GM18517 (cell line): ENCODE data around the gene APLP1.
A peak's percentile ranks its signal among the peaks of the same experiment; 100 is the strongest.
"Not testable (repeated sequence)": the region's sequence is repeated elsewhere in the genome, so short reads cannot be mapped to it uniquely, and the experiment has no call there.

Experiments used
- ATAC-seq: cut with Tn5 transposase; IDR thresholded peaks from one replicate; pipeline ENCODE4 v1.9.1; 2021; ENCODE audit warnings: mild to moderate bottlenecking, moderate library complexity; ENCODE audit not compliant: unreplicated experiment

APLP1 gene

DNA sequence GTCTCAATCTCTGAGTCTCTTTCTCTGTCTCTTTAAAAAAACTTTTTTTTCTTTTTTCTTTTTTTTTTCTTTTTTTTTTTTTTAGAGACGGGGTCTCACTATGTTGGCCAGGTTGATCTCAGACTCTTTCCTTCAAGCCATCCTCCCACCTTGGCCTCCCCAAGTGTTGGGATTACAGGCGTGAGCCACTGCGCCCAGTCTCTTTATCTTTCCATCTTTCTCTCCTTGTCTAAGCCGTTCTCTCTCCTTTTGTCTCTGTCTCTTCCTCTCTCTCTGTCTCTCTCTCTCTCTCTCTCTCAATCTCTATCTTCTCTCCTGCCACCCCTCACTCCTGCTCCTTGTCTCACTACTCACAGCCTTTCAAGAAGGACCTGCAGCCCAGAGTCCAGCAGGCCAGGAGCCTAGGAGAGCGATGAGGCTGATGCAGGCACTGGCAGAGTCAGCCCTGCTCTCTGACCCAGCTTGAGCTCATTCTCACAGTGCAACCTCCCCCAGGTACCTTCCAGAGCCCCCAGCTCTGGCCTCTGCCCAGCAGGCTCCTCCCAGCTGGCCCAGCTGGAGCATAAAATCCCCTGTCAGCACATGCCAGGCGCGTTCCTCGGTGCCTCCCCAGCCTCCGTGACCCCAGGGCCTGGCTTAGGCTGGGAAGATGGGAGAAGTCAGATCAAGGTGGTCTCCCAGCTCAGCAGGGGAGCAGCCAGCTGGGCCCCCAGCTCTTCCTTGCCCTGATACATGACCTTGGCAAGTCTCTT is 16.2 kb upstream of the APLP1 start, which contains the start of gene NPHS1:
Gene NPHS1 (minus strand): TSS at position 476 of the 752 bp plus-strand sequence. CDS start 667 bp downstream, outside the sequence.
- no peak for ATAC-seq

DNA sequence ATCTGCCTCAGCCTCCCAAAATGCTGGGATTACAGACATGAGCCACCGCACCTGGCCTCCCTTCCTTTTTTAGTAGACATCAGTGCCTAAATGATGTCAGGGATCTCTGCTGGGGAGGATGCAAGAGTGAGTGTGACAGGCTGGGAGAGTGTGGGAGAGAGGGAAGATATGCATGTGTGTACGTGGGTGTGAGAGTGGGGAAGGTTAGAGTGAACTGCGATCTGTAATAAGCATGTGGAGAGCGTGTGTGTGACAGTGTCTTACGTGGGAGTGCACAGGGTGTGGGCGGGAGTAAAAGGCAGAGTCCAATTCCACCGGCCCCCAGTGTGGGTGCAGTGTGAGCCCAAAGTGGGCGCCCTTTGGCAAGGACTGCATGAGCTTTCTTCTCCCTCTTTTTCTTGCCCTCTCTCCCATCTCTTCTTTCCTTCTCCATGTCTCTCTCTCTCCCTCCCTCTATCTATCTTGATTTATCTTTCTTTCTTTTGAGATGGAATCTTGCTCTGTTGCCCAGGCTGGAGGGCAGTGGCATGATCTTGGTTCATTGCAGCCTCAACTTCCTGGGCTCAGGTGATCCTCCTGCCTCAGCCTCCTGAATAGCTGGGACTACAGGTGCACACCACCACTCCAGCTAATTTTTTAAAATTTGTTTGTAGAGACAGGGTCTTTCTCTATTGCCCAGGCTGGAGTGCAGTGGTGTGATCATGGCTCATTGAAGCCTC is 15.2 kb upstream of the APLP1 start:
- ATAC-seq = no peak

DNA sequence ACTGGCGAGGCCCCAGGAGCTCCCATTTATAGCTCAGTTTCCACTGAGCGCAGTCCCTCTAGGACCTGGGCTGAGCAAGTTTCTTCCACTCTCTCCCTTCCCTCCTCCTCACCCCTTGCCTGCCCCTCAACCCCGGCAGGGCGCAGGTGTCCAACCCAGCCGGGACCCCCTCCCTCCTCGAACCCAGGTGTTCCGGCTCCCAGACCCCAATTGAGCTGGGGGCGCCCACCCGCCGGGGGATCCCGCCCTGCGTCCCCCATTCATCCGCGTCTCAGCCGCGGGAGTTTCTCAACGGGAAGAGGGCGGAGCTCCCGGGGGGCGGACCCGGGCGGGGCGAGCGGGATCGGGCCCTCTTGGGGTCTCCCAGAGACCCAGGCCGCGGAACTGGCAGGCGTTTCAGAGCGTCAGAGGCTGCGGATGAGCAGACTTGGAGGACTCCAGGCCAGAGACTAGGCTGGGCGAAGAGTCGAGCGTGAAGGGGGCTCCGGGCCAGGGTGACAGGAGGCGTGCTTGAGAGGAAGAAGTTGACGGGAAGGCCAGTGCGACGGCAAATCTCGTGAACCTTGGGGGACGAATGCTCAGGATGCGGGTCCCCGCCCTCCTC is 11.7 kb upstream of the APLP1 start, which contains the start of gene KIRREL2:
Gene KIRREL2 (plus strand): TSS at position 366 of the 604 bp plus-strand sequence. CDS start 209 bp downstream, at position 575.
- no peak for ATAC-seq

DNA sequence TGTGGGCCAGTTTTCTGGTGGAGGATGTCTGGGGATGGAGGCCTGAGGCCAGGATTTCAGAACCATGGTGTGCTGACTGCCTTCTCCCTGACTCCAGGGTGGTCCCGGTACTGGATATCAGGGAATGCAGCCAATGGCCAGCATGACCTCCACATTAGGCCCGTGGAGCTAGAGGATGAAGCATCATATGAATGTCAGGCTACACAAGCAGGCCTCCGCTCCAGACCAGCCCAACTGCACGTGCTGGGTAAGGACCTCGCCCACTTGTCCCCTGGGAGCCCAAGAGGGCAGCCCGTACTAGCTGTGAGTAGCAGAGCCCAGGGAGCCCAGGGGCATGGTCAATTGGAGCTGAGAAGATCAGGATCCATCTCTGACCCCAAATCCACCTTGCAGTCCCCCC is 10.1 kb upstream of the APLP1 start:
- ATAC-seq = no peak

DNA sequence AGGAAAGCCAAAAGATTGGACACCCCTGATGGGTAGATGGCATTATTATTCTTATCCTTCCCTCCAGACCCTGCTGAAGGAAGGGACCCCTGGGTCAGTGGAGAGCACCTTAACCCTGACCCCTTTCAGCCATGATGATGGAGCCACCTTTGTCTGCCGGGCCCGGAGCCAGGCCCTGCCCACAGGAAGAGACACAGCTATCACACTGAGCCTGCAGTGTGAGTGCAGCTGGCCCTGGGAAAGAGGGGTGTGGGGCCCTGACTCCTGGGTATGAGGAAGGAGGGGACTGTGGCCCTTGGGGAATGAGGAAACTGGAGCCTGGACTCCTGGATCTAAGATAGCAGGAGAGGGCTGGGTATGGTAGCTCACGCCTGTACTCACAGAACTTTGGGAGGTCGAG is 9.0 kb upstream of the APLP1 start:
- no peak for ATAC-seq

DNA sequence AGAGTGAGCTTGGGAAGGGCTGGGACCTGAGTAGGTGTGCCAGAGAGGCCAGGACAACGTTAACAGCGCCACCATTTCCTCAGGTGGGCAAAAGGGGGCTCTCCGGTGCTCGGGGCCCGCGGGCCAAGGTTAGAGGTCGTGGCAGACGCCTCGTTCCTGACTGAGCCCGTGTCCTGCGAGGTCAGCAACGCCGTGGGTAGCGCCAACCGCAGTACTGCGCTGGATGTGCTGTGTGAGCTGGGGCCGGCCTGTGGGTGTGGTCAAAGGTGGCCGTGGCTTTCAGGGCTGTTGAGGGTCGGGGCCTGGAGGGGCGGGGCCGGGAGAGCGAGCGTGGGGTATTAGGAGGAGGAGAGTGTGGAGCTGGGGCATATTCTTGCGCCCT is 7.9 kb upstream of the APLP1 start:
- no peak for ATAC-seq

DNA sequence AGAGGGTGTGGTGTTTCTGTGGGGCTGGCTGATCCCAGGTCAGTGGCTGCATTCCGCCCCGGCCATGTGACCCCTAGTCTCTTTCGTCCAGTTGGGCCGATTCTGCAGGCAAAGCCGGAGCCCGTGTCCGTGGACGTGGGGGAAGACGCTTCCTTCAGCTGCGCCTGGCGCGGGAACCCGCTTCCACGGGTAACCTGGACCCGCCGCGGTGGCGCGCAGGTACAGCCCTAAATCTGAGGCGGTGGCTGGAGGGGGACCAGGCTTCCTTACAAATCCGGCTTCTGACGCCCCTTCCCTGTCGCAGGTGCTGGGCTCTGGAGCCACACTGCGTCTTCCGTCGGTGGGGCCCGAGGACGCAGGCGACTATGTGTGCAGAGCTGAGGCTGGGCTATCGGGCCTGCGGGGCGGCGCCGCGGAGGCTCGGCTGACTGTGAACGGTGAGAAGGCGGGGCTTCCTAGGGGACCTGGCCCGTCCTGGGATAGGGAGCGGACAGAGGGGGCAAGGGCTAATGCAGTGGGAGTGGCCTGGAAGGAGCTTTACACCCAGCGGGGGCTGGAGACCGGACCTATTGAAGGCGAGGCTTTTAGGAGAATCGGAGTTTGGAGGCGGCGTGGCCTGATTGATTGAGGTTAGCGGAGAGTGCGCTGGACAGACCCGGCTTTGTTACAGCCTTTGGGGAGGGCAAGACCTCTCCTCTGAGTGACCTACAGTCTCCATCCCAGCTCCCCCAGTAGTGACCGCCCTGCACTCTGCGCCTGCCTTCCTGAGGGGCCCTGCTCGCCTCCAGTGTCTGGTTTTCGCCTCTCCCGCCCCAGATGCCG is 7.3 kb upstream of the APLP1 start:
- ATAC-seq = no peak

DNA sequence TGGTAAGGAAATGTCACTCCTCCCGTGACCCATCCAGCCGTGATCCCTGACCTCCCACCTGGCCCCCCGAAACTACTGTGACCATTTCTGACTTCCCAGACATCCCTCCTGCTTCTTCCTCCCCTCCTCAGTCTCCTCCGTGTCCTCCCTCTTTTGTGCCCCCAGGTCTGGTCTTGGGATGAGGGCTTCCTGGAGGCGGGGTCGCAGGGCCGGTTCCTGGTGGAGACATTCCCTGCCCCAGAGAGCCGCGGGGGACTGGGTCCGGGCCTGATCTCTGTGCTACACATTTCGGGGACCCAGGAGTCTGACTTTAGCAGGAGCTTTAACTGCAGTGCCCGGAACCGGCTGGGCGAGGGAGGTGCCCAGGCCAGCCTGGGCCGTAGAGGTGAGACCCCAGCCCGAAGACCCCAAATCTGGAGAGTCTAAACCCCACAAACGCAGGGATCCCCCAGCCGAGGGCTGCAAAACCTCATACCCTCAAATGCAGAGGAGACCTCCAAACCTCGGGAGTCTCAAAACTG is 6.7 kb upstream of the APLP1 start:
- ATAC-seq = no peak

DNA sequence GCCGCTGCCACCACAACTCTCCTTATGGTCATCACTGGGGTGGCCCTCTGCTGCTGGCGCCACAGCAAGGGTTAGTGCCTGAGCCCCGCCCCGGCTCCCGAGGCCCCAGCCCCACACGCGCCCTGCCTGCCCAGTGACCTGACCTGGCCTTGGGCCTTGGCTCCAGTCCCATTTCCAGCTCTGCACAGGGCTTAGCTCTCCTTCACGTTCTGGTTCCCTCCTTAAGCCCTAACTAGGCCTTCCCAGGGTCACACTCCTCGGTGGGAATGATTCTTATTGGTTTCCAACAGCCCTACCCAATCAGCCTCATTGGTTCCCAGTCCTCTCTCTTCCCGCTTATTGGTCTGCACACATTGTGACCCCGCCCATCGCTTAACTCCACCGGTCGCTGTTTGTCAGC is 5.8 kb upstream of the APLP1 start:
- no peak for ATAC-seq

DNA sequence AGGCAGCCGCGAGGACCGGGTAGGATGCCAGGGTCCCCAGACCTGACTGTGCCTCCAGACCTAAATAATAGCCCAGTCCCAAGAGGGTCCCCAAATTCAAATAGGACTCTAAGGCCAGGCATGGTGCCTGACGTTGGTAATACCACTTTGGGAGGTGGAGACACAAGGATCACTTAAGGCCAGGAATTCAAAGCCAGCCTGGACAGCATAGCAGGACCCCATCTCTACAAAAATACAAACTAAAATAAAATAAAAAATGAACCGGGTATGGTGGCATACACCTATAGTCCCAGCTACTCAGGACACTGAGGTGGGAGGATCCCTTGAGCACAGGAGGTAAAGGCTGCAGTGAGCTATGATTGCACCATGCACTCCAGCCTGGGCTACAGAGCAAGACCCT is 5.4 kb upstream of the APLP1 start:
- ATAC-seq = no peak

DNA sequence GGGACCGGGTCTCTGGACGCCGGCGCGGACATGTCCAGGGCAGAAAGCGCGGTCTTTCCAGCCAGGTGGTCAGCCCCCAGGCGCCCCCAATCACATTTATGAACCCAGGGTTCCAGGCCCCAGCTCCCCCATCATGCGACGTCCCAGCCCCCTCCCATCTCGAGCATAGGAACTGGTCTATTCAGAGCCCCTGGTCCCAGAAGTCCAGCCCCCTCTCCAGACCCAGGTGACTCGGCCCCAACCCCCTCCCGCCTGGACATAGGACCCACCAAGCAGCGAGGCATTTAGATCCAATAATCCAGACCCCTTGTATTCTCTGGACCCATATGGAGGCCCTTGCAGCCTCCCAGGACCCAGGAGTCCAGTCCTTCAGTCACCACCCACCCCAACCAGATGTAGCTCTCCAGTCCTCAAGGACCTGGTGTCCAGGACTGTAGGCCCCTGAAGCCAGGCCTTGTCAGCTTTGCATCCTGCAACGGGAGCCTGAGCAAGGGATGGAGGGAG is 501 bp downstream of the APLP1 start:
- ATAC-seq = no peak

DNA sequence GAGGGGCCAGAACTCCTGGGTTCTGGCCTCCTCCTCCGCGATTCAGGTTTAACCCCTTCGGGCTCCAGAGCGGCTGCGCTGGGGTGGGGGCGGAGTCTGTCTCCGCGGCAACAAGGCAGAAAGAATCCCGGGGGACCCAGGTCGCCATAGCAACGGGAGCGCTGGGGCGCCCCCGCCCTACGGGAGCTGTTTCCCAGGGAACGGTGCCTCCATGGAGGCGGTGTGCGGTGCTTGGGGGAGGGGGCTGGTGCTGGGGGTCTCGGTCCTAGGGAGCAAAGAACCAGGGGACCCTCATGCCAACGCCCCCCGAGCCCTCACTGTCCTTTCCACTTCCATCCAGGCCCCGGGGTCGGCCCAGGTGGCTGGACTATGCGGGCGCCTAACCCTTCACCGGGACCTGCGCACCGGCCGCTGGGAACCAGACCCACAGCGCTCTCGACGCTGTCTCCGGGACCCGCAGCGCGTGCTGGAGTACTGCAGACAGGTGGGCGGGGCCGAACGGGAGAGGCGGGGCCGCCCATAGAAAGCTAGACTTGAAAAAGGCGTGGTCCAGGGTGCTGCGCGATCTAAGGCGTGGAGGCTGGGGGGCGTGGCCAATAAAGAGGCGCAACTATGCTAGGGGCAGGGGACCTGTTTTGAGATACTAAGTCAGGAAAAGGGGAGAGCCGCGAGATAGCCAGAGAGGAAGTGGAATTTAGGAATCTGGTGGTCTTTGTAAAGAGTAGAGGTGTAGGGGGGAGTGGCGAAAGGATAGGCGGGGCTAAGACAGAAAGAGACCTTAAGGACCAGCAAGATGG is 1.2 kb downstream of the APLP1 start:
- ATAC-seq = peak; percentile 63

DNA sequence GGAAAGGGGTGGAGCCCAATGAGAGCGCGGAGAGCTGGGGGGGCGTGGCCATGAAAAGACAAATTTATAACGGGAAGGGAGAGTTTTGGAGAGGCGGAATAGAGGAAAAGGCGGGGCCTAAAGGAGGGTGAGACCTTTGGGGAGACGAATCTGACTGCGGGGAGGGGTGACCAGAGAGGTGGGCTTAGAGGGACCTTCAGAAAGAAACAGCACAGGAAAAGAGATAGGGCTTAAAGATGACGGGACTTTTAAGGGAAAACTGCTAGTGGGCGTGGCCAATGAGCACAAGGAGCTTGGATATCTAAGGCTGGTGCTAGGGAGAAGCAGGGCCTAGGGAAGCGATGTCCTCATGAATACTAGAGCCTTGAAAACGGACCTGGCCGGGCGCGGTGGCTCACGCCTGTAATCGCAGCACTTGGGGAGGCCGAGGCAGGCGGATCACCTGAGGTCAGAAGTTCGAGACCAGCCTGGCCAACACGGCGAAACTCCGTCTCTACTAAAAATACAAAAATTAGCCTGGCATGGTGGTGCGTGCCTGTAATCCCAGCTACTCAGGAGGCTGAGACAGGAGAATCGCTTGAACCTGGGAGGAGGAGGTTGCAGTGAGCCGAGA is 1.9 kb downstream of the APLP1 start:
- ATAC-seq = not testable (repeated sequence)

DNA sequence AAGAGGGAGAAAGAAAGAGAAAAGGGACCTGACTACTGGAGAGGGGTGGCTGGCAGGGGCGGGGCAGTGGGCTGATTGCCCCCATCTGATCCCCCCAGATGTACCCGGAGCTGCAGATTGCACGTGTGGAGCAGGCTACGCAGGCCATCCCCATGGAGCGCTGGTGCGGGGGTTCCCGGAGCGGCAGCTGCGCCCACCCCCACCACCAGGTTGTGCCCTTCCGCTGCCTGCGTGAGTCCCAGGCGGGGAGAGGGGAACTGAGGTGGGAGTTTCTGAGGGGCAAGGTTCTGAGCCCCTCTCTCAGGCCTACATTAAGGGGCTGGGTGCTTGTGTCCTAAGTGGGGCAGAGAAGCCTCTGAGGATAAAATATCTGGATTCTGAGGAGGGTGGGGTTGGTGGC is 2.4 kb downstream of the APLP1 start:
- no peak for ATAC-seq

DNA sequence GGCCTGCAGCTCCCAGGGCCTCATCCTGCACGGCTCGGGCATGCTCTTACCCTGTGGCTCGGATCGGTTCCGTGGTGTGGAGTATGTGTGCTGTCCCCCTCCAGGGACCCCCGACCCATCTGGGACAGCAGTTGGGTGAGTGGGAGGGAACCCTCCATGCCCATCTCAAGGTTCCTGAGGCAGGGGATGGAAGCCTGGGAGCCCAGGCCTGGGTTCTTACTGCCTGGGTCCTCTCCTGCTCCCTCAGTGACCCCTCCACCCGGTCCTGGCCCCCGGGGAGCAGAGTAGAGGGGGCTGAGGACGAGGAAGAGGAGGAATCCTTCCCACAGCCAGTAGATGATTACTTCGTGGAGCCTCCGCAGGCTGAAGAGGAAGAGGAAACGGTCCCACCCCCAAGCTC is 3.2 kb downstream of the APLP1 start:
- ATAC-seq = no peak

DNA sequence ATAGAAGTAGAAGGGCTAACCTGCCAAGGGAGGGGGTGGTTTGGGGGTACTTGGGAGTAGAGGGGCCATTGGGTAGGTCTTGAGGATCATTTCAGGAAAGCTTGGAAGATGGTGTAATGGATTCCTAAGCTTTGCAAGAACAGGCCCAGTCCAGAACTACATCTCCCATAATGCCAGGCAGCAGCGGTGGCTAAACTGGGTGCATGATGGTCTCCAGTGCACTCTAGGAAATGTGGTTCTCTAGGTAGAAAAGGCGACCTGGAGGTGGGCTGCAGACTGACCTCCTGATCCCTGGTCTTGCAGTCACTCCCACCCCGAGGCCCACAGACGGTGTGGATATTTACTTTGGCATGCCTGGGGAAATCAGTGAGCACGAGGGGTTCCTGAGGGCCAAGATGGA is 3.8 kb downstream of the APLP1 start:
- ATAC-seq = no peak

DNA sequence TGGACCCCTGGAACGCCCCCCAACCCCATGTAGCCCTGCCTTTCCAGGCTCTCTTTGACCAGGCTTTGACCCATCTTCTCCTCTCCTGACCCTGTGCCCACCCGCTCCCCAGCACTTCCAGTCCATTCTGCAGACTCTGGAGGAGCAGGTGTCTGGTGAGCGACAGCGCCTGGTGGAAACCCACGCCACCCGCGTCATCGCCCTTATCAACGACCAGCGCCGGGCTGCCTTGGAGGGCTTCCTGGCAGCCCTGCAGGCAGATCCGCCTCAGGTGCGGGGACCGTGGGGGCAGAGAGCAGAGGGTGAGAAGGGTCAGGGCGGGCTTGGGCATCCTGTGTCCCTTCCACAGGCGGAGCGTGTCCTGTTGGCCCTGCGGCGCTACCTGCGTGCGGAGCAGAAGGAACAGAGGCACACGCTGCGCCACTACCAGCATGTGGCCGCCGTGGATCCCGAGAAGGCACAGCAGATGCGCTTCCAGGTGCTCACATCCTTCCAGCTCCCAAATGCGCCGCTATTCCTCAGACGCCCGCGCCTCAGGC is 6.1 kb downstream of the APLP1 start:
- no peak for ATAC-seq

DNA sequence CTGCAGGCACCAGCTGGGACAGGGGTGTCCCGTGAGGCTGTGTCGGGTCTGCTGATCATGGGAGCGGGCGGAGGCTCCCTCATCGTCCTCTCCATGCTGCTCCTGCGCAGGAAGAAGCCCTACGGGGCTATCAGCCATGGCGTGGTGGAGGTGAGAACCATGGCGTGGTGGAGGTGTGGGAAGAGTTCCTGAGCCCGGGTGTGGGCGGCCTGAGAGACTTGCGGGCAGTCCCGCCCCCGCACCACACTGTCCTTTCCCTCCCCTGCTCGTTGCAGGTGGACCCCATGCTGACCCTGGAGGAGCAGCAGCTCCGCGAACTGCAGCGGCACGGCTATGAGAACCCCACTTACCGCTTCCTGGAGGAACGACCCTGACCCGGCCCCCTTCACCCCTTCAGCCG is 10.7 kb downstream of the APLP1 start:
- ATAC-seq = no peak

DNA sequence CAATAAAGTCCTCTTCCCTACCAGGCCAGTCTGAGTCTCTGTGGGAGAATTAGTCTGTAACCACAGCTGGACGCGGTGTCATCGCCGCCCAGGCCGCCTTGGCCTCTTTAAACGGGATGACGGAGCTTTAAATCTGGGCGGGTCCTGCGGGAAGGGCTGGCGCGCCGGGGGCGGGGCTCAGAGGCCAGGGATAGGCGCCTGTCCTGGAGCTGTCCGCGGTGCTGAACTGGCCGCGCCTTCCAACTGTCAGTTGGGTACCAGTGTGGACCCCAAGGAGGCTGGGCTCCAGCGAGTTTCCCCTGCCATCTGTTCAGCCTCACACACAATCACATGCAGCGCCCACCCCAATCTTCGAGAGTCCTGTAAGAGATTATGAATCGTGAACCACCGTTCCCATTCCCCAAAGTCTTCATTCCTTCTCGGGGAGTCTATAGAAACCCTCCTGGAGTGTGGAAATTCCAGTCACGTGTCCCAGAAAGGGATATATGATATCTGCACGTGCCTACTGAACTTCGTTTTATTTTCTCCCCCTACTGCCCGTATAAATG is 11.5 kb downstream of the APLP1 start:
- no peak for ATAC-seq
